ENCODE results near the gene ERVH48-1. TPM values are rescaled to one million over a fixed set of nuclear protein-coding genes. Genes with fewer than 3 reads are reported as not detected.
"Not testable (repeated sequence)": the region's sequence is repeated elsewhere in the genome, so short reads cannot be mapped to it uniquely, and the experiment has no call there.

ERVH48-1 gene
- polyA plus RNA-seq, 3 donors: 0.20 to 2.4 (median 0.92) TPM

GRCh38 chr21:42939582-42940413 is 14.4 kb upstream of the ERVH48-1 start:
- DNase-seq: peak; percentile 81

GRCh38 chr21:42938606-42938995 is 13.2 kb upstream of the ERVH48-1 start:
- DNase-seq: not testable (repeated sequence)

GRCh38 chr21:42937960-42938605 is 12.7 kb upstream of the ERVH48-1 start:
- DNase-seq: no peak

GRCh38 chr21:42937034-42937940 is 11.9 kb upstream of the ERVH48-1 start:
- not testable (repeated sequence) for DNase-seq

DNA sequence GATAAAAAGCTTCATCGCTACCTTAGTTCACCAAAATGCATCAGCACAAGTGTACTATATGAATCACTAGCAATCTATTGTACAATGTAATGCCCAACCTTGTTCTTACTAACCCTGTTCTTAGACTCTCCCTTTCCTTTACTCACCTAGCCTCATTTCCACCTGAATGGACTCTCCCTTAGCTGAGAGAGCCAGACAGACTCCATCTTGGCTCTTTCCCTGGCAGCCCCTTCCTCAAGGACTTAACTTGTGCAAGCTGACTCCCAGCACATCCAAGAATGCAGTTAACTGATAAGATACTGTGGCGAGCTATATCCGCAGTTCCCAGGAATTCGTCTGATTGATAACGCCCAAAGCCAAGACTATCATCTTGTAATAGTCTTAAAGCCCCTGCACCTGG is 10.9 kb upstream of the ERVH48-1 start:
- not testable (repeated sequence) for DNase-seq

GRCh38 chr21:42933973-42934372 is 8.5 kb upstream of the ERVH48-1 start:
- DNase-seq: not testable (repeated sequence)

DNA sequence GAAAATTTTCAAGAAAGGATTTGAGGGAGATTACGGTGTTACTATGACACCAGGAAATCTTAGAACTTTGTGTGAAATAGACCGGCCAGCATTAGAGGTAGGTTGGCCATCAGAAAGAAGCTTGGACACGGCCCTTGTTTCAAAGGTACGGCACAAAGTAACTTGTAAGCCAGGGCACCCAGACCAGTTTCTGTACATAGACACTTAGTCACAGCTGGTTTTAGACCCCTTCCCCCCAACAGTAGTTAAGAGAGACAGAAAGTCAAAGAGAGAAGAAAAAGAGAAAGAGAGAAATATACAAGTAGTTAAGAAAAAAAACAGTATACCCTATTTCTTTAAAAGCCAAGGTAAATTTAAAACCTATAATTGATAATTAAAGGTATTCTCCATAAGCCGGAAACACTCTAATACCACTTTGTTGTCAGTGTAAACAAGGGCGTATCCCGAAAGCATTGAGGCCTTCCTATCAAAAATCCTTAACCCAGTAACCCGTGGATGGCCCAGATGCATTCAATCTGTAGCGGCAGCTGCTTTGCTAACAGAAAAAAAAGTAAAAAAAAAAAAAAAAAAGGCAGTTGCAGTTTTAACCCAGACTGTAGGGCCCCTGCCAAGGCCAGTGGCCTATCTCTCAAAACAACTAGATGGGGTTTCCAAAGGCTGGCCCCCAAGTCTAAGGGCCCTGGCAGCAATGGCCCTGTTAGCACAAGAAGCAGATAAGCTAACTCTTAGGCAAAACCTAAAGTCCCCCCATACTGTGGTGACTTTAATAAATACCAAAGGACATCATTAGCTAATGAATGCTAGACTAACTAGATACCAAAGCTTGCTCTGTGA is 7.9 kb upstream of the ERVH48-1 start:
- DNase-seq: not testable (repeated sequence)

- DNase-seq: not testable (repeated sequence)
Observed at GRCh38 chr21:42932378-42933136, 7.1 kb upstream of the ERVH48-1 start.

GRCh38 chr21:42931560-42932235 is 6.3 kb upstream of the ERVH48-1 start:
- DNase-seq: no peak

- no peak for DNase-seq
Observed at GRCh38 chr21:42929969-42930368, 4.5 kb upstream of the ERVH48-1 start.

- DNase-seq: not testable (repeated sequence)
Observed at GRCh38 chr21:42927474-42928200, 2.2 kb upstream of the ERVH48-1 start.

GRCh38 chr21:42924433-42924751 is 1.0 kb downstream of the ERVH48-1 start:
- no peak for DNase-seq

DNA sequence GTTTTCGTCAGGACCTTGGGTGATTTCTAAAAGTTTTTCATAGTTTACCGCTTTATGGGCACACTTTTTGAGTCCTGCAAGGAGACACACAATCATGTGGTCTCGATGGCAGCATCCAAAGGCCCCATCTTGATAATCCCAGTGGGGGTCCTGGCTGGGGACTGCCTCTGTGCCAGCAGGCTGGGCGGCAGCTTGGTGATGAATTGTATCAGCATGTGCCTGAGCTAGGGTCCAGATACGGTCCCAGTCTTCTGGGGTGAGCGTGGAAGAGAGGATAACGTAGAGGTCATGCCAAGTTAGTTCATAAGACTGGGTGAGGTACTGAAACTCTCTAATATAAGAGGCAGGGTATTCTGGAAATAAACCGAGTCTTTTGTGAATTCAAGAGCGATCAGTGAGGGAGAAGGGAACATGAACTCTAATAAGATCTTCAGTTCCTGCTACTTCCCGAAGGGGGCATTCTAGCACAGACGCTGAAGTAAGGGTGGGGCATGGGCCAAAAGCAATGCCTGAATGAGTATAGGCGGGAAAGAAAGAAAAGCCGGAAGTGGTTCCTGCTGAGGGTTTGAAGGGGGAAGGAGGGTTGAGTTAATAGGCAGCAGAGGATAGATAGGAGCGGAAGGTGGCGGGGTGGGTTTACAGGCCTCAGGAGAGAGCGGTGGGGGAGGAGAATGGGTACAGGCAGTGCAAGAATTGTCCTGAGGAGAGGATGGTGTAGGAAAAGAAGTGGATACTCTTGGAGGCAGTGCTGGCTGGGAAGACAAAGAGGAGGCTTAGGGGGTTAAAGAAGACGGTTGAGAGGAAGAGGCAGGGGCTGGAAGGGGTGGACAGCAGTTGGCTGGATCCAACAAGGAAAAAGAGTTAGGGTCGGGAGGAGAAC is 1.6 kb downstream of the ERVH48-1 start:
- DNase-seq: peak; percentile 89

- DNase-seq: no peak
Observed at GRCh38 chr21:42922918-42923317, 2.5 kb downstream of the ERVH48-1 start.

GRCh38 chr21:42921927-42922326 is 3.5 kb downstream of the ERVH48-1 start:
- DNase-seq: no peak

GRCh38 chr21:42918291-42918690 is 7.1 kb downstream of the ERVH48-1 start:
- DNase-seq: no peak

GRCh38 chr21:42913476-42913875 is 12.0 kb downstream of the ERVH48-1 start:
- DNase-seq: no peak

DNA sequence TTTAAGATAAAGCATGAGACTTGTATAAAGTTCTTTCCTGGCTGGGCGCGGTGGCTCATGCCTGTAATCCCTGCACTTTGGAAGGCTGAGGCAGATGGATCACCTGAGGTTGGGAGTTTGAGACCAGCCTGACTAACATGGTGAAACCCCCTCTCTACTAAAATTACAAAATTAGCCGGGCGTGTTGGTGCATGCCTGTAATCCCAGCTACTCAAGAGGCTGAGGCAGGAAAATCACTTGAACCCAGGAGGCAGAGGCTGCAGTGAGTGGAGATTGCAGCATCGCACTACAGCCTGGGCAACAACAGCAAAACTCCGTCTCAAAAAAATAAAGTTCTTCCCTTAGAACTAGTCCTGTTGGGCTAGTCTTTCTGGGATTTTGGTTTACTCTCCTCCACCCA is 13.5 kb downstream of the ERVH48-1 start:
- DNase-seq: not testable (repeated sequence)
